A673 (cell line): ENCODE data around the gene TRAK1. TPM values are rescaled to one million over a fixed set of nuclear protein-coding genes. Genes with fewer than 3 reads are reported as not detected.

Source experiments
- BruUV-seq: library from RNA; stranded (reverse); fragments of 400-500 nt; replicated peaks from 2 replicates; lab custom pipeline; 2021; lab: Mats Ljungman, UMichigan
- CTCF ChIA-PET: fragments of 300-600 bp; sonication (Branson Sonifier 250); formaldehyde crosslinking; loops from one replicate; lab custom pipeline; 2022; ENCODE audit warnings: antibody characterized with exemption; lab: Charles Lee
- POLR2A ChIA-PET: fragments of 300-600 bp; sonication (Branson Sonifier 250); formaldehyde crosslinking; loops from one replicate; lab custom pipeline; 2022; ENCODE audit warnings: antibody characterized with exemption; ENCODE audit not compliant: low non-redundant PET; lab: Charles Lee
- DNase-seq: peaks from one replicate; pipeline ENCODE4 v3.0.0-alpha.2; 2015; ENCODE audit warnings: low spot score
- H3K27ac ChIP-seq: fragments of 200-600 bp; sonication (generic); 2 replicates; pipeline ENCODE4 v1.5.1; 2016; ENCODE audit warnings: mixed run types, low read depth, mild to moderate bottlenecking, mixed read lengths, antibody characterized with exemption, low read length; ENCODE audit not compliant: poor library complexity, severe bottlenecking
- H3K27me3 ChIP-seq: fragments of 200-600 bp; sonication (generic); replicated peaks from 2 replicates; pipeline ENCODE4 v1.6.1; 2017; ENCODE audit warnings: mixed run types, low read depth, mild to moderate bottlenecking, mixed read lengths, antibody characterized with exemption, low read length; ENCODE audit not compliant: insufficient read depth, poor library complexity
- H3K36me3 ChIP-seq: fragments of 200-600 bp; sonication (generic); 2 replicates; pipeline ENCODE4 v1.6.1; 2016; ENCODE audit warnings: mixed run types, mild to moderate bottlenecking, mixed read lengths, antibody characterized with exemption, low read length; ENCODE audit not compliant: insufficient read depth, poor library complexity, severe bottlenecking
- H3K4me1 ChIP-seq: fragments of 200-600 bp; sonication (generic); 2 replicates; pipeline ENCODE4 v1.6.1; 2017; ENCODE audit warnings: mixed run types, mild to moderate bottlenecking, mixed read lengths, antibody characterized with exemption, low read length; ENCODE audit not compliant: insufficient read depth, poor library complexity, severe bottlenecking
- H3K4me3 ChIP-seq: fragments of 200-600 bp; sonication (generic); 2 replicates; pipeline ENCODE4 v1.5.1; 2016; ENCODE audit warnings: low read depth, mixed run types, mild to moderate bottlenecking, mixed read lengths, low read length; ENCODE audit not compliant: poor library complexity, severe bottlenecking
- H3K9me3 ChIP-seq: fragments of 200-600 bp; sonication (generic); 2 replicates; pipeline ENCODE4 v1.6.1; 2016; ENCODE audit warnings: mixed run types, low read depth, mild to moderate bottlenecking, mixed read lengths, antibody characterized with exemption, low read length; ENCODE audit not compliant: poor library complexity, severe bottlenecking
- EZH2 ChIP-seq: fragments of 200-600 bp; sonication (generic); IDR thresholded peaks from 2 replicates; pipeline ENCODE4 v1.6.1; 2017; ENCODE audit warnings: borderline replicate concordance, low read depth, mild to moderate bottlenecking, mixed read lengths, antibody characterized with exemption, low read length; ENCODE audit not compliant: poor library complexity, severe bottlenecking
- intact Hi-C: fragments of 100-400 bp; cut with micrococcal nuclease; formaldehyde crosslinking; loops from one replicate; pipeline ENCODE4 v1.10.0; 2022; ENCODE audit not compliant: unreplicated experiment
- total RNA-seq: library from RNA; stranded (reverse); gene quantifications from 2 replicates; pipeline ENCODE4 v1.2.3, GENCODE V29; 2021
- TF ChIP-seq, protein P1 (sequence below): fragments of 300-800, 200-600 bp; sonication (generic); conservative IDR thresholded peaks from 2 replicates; pipeline ENCODE4 v1.5.1; 2017; ENCODE audit warnings: low read depth, mild to moderate bottlenecking, antibody characterized with exemption, low read length, moderate library complexity, mixed read lengths

The TRAK1 gene
- total RNA-seq, 1 experiment from 2014 or later = 16.3 TPM

DNA sequence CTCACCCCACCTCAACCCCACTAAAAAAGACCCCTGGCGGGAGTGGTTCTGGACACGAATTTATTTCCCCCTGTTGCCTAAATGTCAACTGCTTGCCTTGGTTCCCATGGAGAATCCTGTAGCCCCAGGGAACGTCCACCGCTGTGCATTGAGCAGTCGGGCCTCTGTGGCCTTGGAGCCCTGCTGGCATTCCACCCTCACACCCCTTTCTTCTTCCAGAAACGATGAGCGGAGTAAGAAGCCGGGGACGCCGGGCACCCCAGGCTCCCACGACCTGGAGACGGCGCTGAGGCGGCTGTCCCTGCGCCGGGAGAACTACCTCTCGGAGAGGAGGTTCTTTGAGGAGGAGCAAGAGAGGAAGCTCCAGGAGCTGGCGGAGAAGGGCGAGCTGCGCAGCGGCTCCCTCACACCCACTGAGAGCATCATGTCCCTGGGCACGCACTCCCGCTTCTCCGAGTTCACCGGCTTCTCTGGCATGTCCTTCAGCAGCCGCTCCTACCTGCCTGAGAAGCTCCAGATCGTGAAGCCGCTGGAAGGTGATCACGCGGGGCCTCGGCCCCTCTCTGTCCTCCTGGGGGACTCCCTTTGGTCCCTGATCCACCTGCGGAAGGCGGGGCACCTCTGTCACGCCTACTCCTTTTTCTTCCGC is 111.2 kb downstream of the TRAK1 start:
- H3K4me1 ChIP-seq = no peaks in the 10 kb centered on the region
- H3K4me3 ChIP-seq = no peak overlapping the region
- no TSS peak for BruUV-seq
- POLR2A ChIA-PET = no interaction called here
- no peaks in the 10 kb centered on the region for H3K27me3 ChIP-seq
- TF ChIP-seq EZH2 = no peak
- TF ChIP-seq, protein P1, sequence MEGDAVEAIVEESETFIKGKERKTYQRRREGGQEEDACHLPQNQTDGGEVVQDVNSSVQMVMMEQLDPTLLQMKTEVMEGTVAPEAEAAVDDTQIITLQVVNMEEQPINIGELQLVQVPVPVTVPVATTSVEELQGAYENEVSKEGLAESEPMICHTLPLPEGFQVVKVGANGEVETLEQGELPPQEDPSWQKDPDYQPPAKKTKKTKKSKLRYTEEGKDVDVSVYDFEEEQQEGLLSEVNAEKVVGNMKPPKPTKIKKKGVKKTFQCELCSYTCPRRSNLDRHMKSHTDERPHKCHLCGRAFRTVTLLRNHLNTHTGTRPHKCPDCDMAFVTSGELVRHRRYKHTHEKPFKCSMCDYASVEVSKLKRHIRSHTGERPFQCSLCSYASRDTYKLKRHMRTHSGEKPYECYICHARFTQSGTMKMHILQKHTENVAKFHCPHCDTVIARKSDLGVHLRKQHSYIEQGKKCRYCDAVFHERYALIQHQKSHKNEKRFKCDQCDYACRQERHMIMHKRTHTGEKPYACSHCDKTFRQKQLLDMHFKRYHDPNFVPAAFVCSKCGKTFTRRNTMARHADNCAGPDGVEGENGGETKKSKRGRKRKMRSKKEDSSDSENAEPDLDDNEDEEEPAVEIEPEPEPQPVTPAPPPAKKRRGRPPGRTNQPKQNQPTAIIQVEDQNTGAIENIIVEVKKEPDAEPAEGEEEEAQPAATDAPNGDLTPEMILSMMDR = no peak
- H3K9me3 ChIP-seq = no peaks in the 10 kb centered on the region
- DNase-seq = no peak
- CTCF ChIA-PET = no interaction called here
- no peak overlapping the region for H3K27ac ChIP-seq
- intact Hi-C loops = no loop called here
- peaks cover 4% of the 10 kb centered on the region for H3K36me3 ChIP-seq

DNA sequence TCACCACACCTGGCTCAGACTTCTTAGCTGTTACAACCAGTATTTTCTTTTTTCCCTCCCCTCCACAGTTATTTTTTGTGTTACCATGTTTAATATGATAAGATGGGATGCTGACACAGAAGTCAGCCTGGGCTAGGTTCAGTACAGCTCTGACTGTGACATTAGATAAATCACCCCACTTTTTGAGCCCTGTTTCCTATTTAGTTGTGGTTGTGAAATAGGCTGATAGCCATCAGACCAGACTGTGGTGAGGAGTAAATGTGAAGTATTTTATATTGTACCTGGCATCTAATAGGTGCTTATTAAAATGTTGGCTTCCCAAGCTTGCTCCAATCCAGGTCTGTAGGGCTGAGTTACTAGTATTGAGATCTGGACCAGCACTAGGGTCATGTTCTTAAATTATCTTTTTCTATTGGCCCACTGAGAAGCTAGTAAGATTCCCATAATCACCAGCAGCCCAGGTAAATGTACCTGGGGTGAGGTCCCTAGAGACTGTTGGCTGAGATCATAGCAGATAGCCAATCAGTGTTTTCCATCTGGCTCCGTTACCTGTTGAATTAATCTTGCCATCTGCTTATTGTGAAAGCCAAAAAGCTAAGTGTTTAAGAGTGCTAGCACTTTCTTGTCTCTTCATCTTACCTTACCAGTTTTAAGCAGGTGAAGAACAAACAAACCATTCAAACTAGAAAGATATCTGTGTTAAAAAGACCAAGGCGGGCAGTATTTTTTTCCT is 113.9 kb downstream of the TRAK1 start:
- Histone ChIP-seq H3K27ac (no peak overlapping the region), H3K4me3 (no peak overlapping the region), H3K36me3 (no peaks in the 10 kb centered on the region), H3K9me3 (no peaks in the 10 kb centered on the region), H3K4me1 (no peaks in the 10 kb centered on the region), H3K27me3 (no peaks in the 10 kb centered on the region)
- no peak for TF ChIP-seq EZH2
- TF ChIP-seq, protein P1 = no peak
- intact Hi-C loops = no loop called here
- no TSS peak for BruUV-seq
- POLR2A ChIA-PET = no interaction called here
- DNase-seq = no peak
- CTCF ChIA-PET = no interaction called here

DNA sequence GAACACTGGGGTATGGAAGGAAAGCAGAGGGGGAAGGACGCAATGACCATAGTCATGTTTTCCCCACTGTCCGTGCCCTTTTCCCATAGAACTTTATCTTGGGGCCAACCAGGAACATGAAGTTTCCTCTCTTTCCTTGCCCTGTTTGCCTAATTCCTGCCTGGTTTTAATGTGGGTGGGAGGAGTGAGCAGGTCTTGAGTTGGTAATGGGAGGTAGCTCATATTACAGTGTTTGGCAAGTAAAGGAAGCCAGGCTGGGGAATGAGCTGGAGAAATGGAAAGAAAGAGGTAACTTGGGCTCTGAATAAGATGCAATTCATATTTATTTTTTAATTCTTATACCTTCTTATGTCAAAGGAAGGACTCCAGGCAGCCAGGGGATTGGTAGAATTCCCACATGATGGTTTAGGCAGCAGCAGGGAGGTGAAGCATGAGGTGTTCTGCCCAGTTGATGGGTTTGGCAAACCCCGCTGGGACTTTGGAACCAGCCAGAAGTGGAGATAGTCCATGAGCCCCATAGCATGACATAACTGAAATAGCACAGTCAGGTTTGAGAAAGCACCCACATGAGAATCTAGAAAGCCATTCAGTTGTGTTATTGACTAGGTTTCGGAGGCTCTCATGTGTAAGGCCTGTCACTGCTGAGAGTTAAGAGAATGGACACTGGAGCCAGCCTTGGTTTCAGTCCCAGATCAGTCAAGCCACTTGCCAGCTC is 114.8 kb downstream of the TRAK1 start:
- H3K27ac ChIP-seq = no peak overlapping the region
- TF ChIP-seq, protein P1 = no peak
- TF ChIP-seq EZH2 = no peak
- H3K36me3 ChIP-seq = no peaks in the 10 kb centered on the region
- intact Hi-C loops = no loop called here
- no peaks in the 10 kb centered on the region for H3K9me3 ChIP-seq
- DNase-seq = no peak
- no peak overlapping the region for H3K4me3 ChIP-seq
- CTCF ChIA-PET = no interaction called here
- H3K4me1 ChIP-seq = no peaks in the 10 kb centered on the region
- H3K27me3 ChIP-seq = no peaks in the 10 kb centered on the region
- POLR2A ChIA-PET = no interaction called here
- no TSS peak for BruUV-seq
